PFSK-1 (cell line): ENCODE measurements around the gene GPR83.

ENCODE experiments used
- FOXP2 ChIP-seq: optimal IDR thresholded peaks from 2 replicates; pipeline ENCODE3; 2011; ENCODE audit warnings: borderline replicate concordance, control low read depth, inconsistent platforms; ENCODE audit not compliant: insufficient read depth; ENCODE audit errors: extremely low read length, extremely low read depth
- POLR2AphosphoS5 ChIP-seq: IDR thresholded peaks from 2 replicates; pipeline ENCODE4 v1.6.1; 2012; ENCODE audit warnings: low read depth, mild to moderate bottlenecking, control low read depth, low read length, moderate library complexity
- REST ChIP-seq, 2 experiments: IDR thresholded peaks; 2 replicates each; pipeline versions ENCODE4 v1.6.1 to v1.8.0; 2011 to 2012; ENCODE audit warnings: low read depth in 2 of 2, low read length in 2 of 2, control low read depth in 1 of 2, inconsistent platforms in 1 of 2, mild to moderate bottlenecking in 1 of 2, moderate library complexity in 1 of 2; ENCODE audit not compliant: insufficient read depth in 1 of 2
- SIN3A ChIP-seq: IDR thresholded peaks from 2 replicates; pipeline ENCODE4 v1.6.1; 2012; ENCODE audit warnings: mild to moderate bottlenecking, low read length, moderate library complexity, borderline replicate concordance; ENCODE audit not compliant: insufficient read depth
- TAF1 ChIP-seq: IDR thresholded peaks from 2 replicates; pipeline ENCODE4 v1.6.1; 2012; ENCODE audit warnings: low read length, control low read depth, borderline replicate concordance; ENCODE audit not compliant: insufficient read depth

GPR83 gene

GRCh38 chr11:94332814-94333213 lies 68.4 kb downstream of the GPR83 start:
- TF ChIP-seq TAF1 = no peak
- no peak for TF ChIP-seq SIN3A
- no peak for TF ChIP-seq POLR2AphosphoS5
- no peak for TF ChIP-seq REST (IDR thresholded peaks at IDR 0.05; ENCODE audit: insufficient read depth in 1 of 2, low read depth in 2 of 2, low read length in 2 of 2)
- no peak for TF ChIP-seq FOXP2

GRCh38 chr11:94330789-94331188 lies 70.4 kb downstream of the GPR83 start:
- TF ChIP-seq TAF1 = no peak

GRCh38 chr11:94329501-94329900 lies 71.7 kb downstream of the GPR83 start:
- no peak for TF ChIP-seq POLR2AphosphoS5
- no peak for TF ChIP-seq SIN3A
- no peak for TF ChIP-seq REST (IDR thresholded peaks at IDR 0.05; ENCODE audit: insufficient read depth in 1 of 2, low read depth in 2 of 2, low read length in 2 of 2)
- TF ChIP-seq FOXP2 = no peak
- TF ChIP-seq TAF1 = no peak

GRCh38 chr11:94328587-94329080 lies 72.6 kb downstream of the GPR83 start:
- TF ChIP-seq REST (IDR thresholded peaks at IDR 0.05; ENCODE audit: insufficient read depth in 1 of 2, low read depth in 2 of 2, low read length in 2 of 2) (no peak), SIN3A (no peak), TAF1 (no peak), POLR2AphosphoS5 (no peak), FOXP2 (no peak)
